Measurements from ENCODE around the gene ROR2.

Gene ROR2

DNA sequence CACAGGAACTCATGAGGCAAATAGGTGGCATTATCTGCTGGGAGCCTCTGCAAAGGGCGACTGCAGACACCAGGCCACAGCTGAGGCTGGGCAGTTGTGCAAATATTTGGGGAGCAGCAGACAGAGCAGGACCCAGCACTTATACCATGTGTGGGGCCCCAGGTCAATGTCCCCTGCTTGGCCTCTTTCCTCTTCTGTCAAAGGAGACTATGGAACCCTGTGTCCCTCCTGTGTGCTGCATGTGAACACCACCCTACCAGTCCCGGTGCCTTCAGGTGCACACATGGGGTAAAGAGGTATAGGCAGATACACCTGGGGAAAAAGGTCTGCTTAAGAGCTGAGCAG lies 50.8 kb downstream of the ROR2 start:
- Histone ChIP-seq H3K9ac (no peak overlapping the region), H4K20me1 (ENCODE audit: insufficient read depth) (no peaks in the 10 kb centered on the region), H3K4me2 (no peak overlapping the region), H3K27ac (no peak overlapping the region), H3K4me1 (ENCODE audit: low read depth, poor library complexity, severe bottlenecking) (no peaks in the 10 kb centered on the region), H2AFZ (ENCODE audit: low read depth) (no peak overlapping the region), H3K4me3 (IDR thresholded peaks at IDR 0.05; ENCODE audit: insufficient read depth, low read depth, low read length) (no peak overlapping the region), H3K79me2 (ENCODE audit: insufficient read depth, low read depth) (no peaks in the 10 kb centered on the region), H3K27me3 (ENCODE audit: insufficient read depth, low read depth) (no peaks in the 10 kb centered on the region), H3K36me3 (ENCODE audit: insufficient read depth) (no peaks in the 10 kb centered on the region)
- TF ChIP-seq, protein P1, sequence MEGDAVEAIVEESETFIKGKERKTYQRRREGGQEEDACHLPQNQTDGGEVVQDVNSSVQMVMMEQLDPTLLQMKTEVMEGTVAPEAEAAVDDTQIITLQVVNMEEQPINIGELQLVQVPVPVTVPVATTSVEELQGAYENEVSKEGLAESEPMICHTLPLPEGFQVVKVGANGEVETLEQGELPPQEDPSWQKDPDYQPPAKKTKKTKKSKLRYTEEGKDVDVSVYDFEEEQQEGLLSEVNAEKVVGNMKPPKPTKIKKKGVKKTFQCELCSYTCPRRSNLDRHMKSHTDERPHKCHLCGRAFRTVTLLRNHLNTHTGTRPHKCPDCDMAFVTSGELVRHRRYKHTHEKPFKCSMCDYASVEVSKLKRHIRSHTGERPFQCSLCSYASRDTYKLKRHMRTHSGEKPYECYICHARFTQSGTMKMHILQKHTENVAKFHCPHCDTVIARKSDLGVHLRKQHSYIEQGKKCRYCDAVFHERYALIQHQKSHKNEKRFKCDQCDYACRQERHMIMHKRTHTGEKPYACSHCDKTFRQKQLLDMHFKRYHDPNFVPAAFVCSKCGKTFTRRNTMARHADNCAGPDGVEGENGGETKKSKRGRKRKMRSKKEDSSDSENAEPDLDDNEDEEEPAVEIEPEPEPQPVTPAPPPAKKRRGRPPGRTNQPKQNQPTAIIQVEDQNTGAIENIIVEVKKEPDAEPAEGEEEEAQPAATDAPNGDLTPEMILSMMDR (conservative IDR thresholded peaks at IDR 0.05; ENCODE audit: low read depth, low read length): no peak

DNA sequence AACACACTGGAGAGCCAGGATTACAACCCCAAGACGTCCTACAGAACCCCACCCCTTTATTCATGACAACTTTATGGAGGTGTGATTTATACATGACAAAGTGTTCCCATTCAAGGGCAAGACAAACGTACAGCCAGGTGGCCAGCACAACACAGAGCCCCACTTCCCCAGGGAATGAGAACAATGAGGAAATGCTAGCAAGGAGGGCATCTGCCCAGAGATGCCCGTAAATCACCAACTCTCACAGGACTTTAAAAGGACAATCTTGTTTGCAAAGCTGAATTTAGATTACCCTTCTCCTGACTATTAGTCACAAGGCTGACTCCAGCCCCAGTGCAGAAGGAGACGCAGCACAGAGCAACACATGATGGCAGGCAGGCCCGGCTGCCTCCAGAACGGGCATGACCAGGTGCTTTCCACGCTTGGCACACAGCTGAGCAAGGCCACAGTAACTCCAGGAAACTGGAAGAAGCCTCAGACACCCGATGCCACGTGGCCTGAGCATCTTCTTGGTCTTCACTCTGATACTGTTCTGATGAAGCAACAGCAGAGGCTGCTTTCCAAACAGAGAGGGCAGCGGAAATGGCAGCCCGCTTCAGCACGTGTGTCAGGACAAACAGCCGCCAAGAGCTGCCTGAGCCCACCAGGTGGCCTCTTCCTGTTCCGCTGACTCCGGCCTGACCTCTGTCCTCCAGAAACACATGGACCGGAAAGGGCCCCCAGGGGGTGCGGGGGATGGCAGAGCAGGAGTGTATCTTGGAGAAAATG lies 51.4 kb downstream of the ROR2 start:
- no peak overlapping the region for H3K9ac ChIP-seq
- H2AFZ ChIP-seq (ENCODE audit: low read depth): no peak overlapping the region
- H3K27me3 ChIP-seq (ENCODE audit: insufficient read depth, low read depth): no peaks in the 10 kb centered on the region
- no peaks in the 10 kb centered on the region for H3K36me3 ChIP-seq (ENCODE audit: insufficient read depth)
- no peak overlapping the region for H3K4me2 ChIP-seq
- H4K20me1 ChIP-seq (ENCODE audit: insufficient read depth): no peaks in the 10 kb centered on the region
- H3K79me2 ChIP-seq (ENCODE audit: insufficient read depth, low read depth): no peaks in the 10 kb centered on the region
- no peak overlapping the region for H3K4me3 ChIP-seq (IDR thresholded peaks at IDR 0.05; ENCODE audit: insufficient read depth, low read depth, low read length)
- H3K4me1 ChIP-seq (ENCODE audit: low read depth, poor library complexity, severe bottlenecking): no peaks in the 10 kb centered on the region
- H3K27ac ChIP-seq: no peak overlapping the region
- TF ChIP-seq, protein P1 (conservative IDR thresholded peaks at IDR 0.05; ENCODE audit: low read depth, low read length): no peak

DNA sequence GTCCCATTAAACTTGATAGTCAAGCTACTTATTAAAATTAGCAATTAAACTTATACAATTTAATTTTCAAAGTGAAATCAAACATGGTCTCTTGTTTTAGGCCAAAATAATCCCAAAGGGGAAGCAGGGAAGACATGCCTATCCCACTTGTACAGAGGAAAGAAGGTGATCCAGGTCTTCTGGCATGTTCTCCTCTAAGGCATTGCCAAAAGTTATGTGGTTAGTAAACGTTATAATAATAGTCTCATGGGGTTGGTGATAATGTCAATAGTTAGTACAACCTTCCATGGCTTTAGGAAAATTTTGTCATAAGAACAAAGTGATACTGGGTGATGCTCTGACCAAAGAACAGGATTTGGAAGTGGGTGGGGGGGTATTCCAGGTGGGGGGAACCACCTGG lies 52.8 kb downstream of the ROR2 start:
- Histone ChIP-seq H2AFZ (ENCODE audit: low read depth) (no peak overlapping the region), H3K4me2 (no peak overlapping the region), H3K79me2 (ENCODE audit: insufficient read depth, low read depth) (no peaks in the 10 kb centered on the region), H3K27me3 (ENCODE audit: insufficient read depth, low read depth) (no peaks in the 10 kb centered on the region), H3K36me3 (ENCODE audit: insufficient read depth) (no peaks in the 10 kb centered on the region), H3K9ac (no peak overlapping the region), H3K4me3 (IDR thresholded peaks at IDR 0.05; ENCODE audit: insufficient read depth, low read depth, low read length) (no peak overlapping the region), H4K20me1 (ENCODE audit: insufficient read depth) (no peaks in the 10 kb centered on the region), H3K27ac (no peak overlapping the region), H3K4me1 (ENCODE audit: low read depth, poor library complexity, severe bottlenecking) (peaks cover 3% of the 10 kb centered on the region)
- TF ChIP-seq, protein P1 (conservative IDR thresholded peaks at IDR 0.05; ENCODE audit: low read depth, low read length): no peak

DNA sequence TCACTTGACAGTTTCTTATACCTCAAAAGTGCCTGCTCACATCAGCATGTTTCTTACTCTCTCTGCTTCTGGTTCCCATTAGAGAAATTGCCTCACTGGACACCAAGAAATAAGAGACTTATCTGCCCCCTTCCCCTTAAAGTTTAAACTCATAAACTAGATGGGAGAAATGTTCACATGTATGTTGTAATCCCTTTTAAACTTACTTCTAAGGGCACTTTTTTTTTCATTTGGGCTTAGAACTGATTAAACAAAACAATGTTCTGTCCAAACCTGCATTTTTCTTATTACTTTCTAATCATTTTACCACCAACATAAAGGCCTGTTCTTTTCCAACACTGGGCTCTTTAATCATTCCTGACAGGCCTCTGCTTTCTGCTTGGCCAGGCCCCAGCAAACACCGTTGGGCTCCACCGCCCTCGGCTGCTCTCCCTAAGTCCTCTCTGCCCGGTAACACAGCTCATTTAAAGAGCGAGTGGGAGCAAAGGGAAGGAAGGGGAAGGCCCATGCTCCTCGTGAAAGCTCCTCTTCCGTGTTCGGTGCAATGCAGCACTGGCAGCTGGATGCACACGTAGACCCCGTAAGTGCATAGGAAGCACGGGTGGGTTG lies 53.4 kb downstream of the ROR2 start:
- Histone ChIP-seq H3K36me3 (ENCODE audit: insufficient read depth) (no peaks in the 10 kb centered on the region), H3K27me3 (ENCODE audit: insufficient read depth, low read depth) (no peaks in the 10 kb centered on the region), H2AFZ (ENCODE audit: low read depth) (no peak overlapping the region), H3K4me1 (ENCODE audit: low read depth, poor library complexity, severe bottlenecking) (peaks cover 9% of the 10 kb centered on the region), H3K79me2 (ENCODE audit: insufficient read depth, low read depth) (no peaks in the 10 kb centered on the region), H3K27ac (no peak overlapping the region), H3K4me2 (no peak overlapping the region), H3K9ac (no peak overlapping the region), H3K4me3 (IDR thresholded peaks at IDR 0.05; ENCODE audit: insufficient read depth, low read depth, low read length) (no peak overlapping the region), H4K20me1 (ENCODE audit: insufficient read depth) (no peaks in the 10 kb centered on the region)
- TF ChIP-seq, protein P1 (conservative IDR thresholded peaks at IDR 0.05; ENCODE audit: low read depth, low read length): no peak

Data from KMS-11 (cell line).